K562 (cell line): ENCODE results near the gene ZNF641. TPM values are rescaled to one million over a fixed set of nuclear protein-coding genes. Genes with fewer than 3 reads are reported as not detected.

Source experiments
- C11orf30 ChIP-seq: fragments of 450-650 bp; IDR thresholded peaks from 2 replicates; pipeline ENCODE4 v1.6.1; 2016; ENCODE audit warnings: low read depth, mild to moderate bottlenecking
- E2F3 ChIP-seq: fragments of 250-450 bp; sonication (Bioruptor Pico); IDR thresholded peaks from 2 replicates; pipeline ENCODE4 v1.4.0; 2020; ENCODE audit warnings: mild to moderate bottlenecking
- ETV1 ChIP-seq: fragments of 450-650 bp; conservative IDR thresholded peaks from 2 replicates; pipeline ENCODE4 v1.6.1; 2016; ENCODE audit warnings: missing genetic modification characterization, control low read depth, low read depth, missing compliant biosample characterization
- POLR2H ChIP-seq: IDR thresholded peaks from 2 replicates; pipeline ENCODE4 v1.6.1; 2016; ENCODE audit warnings: missing genetic modification characterization, low read depth, mild to moderate bottlenecking, control low read depth, missing compliant biosample characterization, moderate library complexity
- SIN3A ChIP-seq, 2 experiments: fragments of 150-350 bp in 1 of 2; IDR thresholded peaks; 2 replicates each; pipeline ENCODE4 v1.6.1; 2011 to 2016; ENCODE audit warnings: borderline replicate concordance in 2 of 2, low read depth in 2 of 2, low read length in 2 of 2, mild to moderate bottlenecking in 2 of 2, moderate library complexity in 2 of 2; ENCODE audit not compliant: control insufficient read depth in 1 of 2
- SMARCA4 ChIP-seq: fragments of 450-650 bp; IDR thresholded peaks from 2 replicates; pipeline ENCODE4 v1.6.1; 2016
- THRB ChIP-seq: fragments of 450-650 bp; formaldehyde crosslinking; conservative IDR thresholded peaks from 2 replicates; pipeline ENCODE4 v1.4.0; 2022; ENCODE audit warnings: mild to moderate bottlenecking, missing genetic modification characterization
- ZNF584 ChIP-seq: fragments of 200-800 bp; sonication (Bioruptor generic); IDR thresholded peaks from 2 replicates; pipeline ENCODE4 v1.6.1; 2016; ENCODE audit warnings: low read depth, mild to moderate bottlenecking, missing genetic modification characterization, missing compliant biosample characterization
- polyA plus RNA-seq, 8 experiments: library from polyadenylated mRNA; depleted of rRNA in 4 of 8; stranded (reverse) in 5 of 8; unstranded in 3 of 8; fragments of >200 nt; fragmentation: Nextera tagmentation in 2 of 8; fragmentation: Illumina TruSeq in 1 of 8; extraction: Ambion mirVana in 2 of 8; extraction: Trizol in 1 of 8; gene quantifications; 2 replicates each; pipeline versions ENCODE4 v1.2.1 to v1.2.3, GENCODE V29; 2011 to 2014; ENCODE audit warnings: inconsistent platforms in 1 of 8, missing spikeins in 1 of 8
- total RNA-seq, 7 experiments: library from RNA; depleted of rRNA in 6 of 7; stranded (reverse); fragments of >200 nt in 6 of 7; fragmentation: Illumina TruSeq in 2 of 7; extraction: Trizol in 2 of 7; gene quantifications; 2 replicates each; pipeline versions ENCODE4 v1.2.1 to v1.2.3, GENCODE V29; 2011 to 2021; ENCODE audit warnings: low replicate concordance in 1 of 7
- TF ChIP-seq, protein P1 (sequence below): sonication (generic); formaldehyde crosslinking; IDR thresholded peaks from 2 replicates; pipeline ENCODE4 v1.8.1; 2023; ENCODE audit warnings: mild to moderate bottlenecking, missing genetic modification reagents
- TF ChIP-seq, protein P2 (sequence below), 2 experiments: fragments of 450-650 bp in 1 of 2; sonication (generic) in 1 of 2; formaldehyde crosslinking in 1 of 2; IDR thresholded peaks; 2 replicates each; pipeline versions ENCODE4 v1.7.1 to v1.9.0; 2016 to 2022; ENCODE audit warnings: inconsistent platforms in 1 of 2, mild to moderate bottlenecking in 1 of 2, missing genetic modification reagents in 1 of 2
- TF ChIP-seq, protein P3 (sequence below): fragments of 250-450 bp; sonication (Bioruptor Pico); IDR thresholded peaks from 2 replicates; pipeline ENCODE4 v1.8.0; 2022; ENCODE audit warnings: moderate library complexity, mild to moderate bottlenecking, inconsistent platforms

Gene ZNF641
- total and polyA plus RNA-seq, 9 of the 15 experiments (the other 6 are each of a cell fraction or from before 2014, with no cell fraction given): 2.5 to 15.6 (median 9.2) TPM

GRCh38 chr12:48351022-48351708, 446 bp upstream of the ZNF641 start (continued):
- 0 out of 4 replicates have a peak, but pooled peaks of 1 of the 2 experiments have one; percentile 24 for TF ChIP-seq SIN3A (IDR thresholded peaks at IDR 0.05; ENCODE audit: borderline replicate concordance in 2 of 2, control insufficient read depth in 1 of 2, low read depth in 2 of 2, low read length in 2 of 2)
- TF ChIP-seq, protein P1, sequence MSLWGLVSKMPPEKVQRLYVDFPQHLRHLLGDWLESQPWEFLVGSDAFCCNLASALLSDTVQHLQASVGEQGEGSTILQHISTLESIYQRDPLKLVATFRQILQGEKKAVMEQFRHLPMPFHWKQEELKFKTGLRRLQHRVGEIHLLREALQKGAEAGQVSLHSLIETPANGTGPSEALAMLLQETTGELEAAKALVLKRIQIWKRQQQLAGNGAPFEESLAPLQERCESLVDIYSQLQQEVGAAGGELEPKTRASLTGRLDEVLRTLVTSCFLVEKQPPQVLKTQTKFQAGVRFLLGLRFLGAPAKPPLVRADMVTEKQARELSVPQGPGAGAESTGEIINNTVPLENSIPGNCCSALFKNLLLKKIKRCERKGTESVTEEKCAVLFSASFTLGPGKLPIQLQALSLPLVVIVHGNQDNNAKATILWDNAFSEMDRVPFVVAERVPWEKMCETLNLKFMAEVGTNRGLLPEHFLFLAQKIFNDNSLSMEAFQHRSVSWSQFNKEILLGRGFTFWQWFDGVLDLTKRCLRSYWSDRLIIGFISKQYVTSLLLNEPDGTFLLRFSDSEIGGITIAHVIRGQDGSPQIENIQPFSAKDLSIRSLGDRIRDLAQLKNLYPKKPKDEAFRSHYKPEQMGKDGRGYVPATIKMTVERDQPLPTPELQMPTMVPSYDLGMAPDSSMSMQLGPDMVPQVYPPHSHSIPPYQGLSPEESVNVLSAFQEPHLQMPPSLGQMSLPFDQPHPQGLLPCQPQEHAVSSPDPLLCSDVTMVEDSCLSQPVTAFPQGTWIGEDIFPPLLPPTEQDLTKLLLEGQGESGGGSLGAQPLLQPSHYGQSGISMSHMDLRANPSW: no peak
- TF ChIP-seq, protein P2, sequence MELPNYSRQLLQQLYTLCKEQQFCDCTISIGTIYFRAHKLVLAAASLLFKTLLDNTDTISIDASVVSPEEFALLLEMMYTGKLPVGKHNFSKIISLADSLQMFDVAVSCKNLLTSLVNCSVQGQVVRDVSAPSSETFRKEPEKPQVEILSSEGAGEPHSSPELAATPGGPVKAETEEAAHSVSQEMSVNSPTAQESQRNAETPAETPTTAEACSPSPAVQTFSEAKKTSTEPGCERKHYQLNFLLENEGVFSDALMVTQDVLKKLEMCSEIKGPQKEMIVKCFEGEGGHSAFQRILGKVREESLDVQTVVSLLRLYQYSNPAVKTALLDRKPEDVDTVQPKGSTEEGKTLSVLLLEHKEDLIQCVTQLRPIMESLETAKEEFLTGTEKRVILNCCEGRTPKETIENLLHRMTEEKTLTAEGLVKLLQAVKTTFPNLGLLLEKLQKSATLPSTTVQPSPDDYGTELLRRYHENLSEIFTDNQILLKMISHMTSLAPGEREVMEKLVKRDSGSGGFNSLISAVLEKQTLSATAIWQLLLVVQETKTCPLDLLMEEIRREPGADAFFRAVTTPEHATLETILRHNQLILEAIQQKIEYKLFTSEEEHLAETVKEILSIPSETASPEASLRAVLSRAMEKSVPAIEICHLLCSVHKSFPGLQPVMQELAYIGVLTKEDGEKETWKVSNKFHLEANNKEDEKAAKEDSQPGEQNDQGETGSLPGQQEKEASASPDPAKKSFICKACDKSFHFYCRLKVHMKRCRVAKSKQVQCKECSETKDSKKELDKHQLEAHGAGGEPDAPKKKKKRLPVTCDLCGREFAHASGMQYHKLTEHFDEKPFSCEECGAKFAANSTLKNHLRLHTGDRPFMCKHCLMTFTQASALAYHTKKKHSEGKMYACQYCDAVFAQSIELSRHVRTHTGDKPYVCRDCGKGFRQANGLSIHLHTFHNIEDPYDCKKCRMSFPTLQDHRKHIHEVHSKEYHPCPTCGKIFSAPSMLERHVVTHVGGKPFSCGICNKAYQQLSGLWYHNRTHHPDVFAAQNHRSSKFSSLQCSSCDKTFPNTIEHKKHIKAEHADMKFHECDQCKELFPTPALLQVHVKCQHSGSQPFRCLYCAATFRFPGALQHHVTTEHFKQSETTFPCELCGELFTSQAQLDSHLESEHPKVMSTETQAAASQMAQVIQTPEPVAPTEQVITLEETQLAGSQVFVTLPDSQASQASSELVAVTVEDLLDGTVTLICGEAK (IDR thresholded peaks at IDR 0.05): peak; percentile 29; the same call in 1 of the 2 replicates
- TF ChIP-seq, protein P2 (CRISPR knock-in tag; IDR thresholded peaks at IDR 0.05): no peak
- TF ChIP-seq ZNF584 (CRISPR knock-in tag): 0 out of 2 replicates have a peak, but pooled peaks have one; percentile 57
- peak; percentile 54; the same call in 1 of the 2 replicates for TF ChIP-seq E2F3
- peak; percentile 59; the same call in 1 of the 2 replicates for TF ChIP-seq POLR2H (tag)
- peak; percentile 73 for TF ChIP-seq SMARCA4
- TF ChIP-seq C11orf30: no peak
- peak; percentile 72 for TF ChIP-seq ETV1 (tag)
- TF ChIP-seq THRB (CRISPR knock-in tag): no peak
- TF ChIP-seq, protein P3, sequence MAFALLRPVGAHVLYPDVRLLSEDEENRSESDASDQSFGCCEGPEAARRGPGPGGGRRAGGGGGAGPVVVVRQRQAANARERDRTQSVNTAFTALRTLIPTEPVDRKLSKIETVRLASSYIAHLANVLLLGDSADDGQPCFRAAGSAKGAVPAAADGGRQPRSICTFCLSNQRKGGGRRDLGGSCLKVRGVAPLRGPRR (CRISPR knock-in tag): no peak
